HepG2 (cell line): ENCODE measurements around the gene TIMM13. TPM values are rescaled to one million over a fixed set of nuclear protein-coding genes. Genes with fewer than 3 reads are reported as not detected.
A peak's percentile ranks its signal among the peaks of the same experiment; 100 is the strongest.

Source experiments
- ATAC-seq: fragments of 200-7000 bp; cut with Tn5 transposase; 3 replicates; pipeline ENCODE4 v1.9.1; 2020; ENCODE audit warnings: mild to moderate bottlenecking, moderate library complexity
- BruUV-seq: library from RNA; stranded (reverse); fragments of 400-500 nt; replicated peaks from 2 replicates; lab custom pipeline; 2021; lab: Mats Ljungman, UMichigan
- CTCF ChIA-PET: fragments of 300-600 bp; formaldehyde crosslinking; extraction: SDS; loops from one replicate; lab custom pipeline; 2021; ENCODE audit warnings: low total read pairs, inconsistent platforms, low intra/inter-chr PET ratio; lab: Yijun Ruan, JAX
- POLR2A ChIA-PET: fragments of 350-600 bp; sonication (Branson Sonifier 250); formaldehyde crosslinking; loops from one replicate; lab custom pipeline; 2020; ENCODE audit warnings: antibody characterized with exemption, inconsistent platforms; lab: Yijun Ruan, JAX
- DNase-seq: peaks from one replicate; pipeline ENCODE4 v3.0.0-alpha.2; 2015; ENCODE audit warnings: low spot score
- FAIRE-seq: peaks from 3 replicates; lab custom pipeline; 2011; peaks lifted over from hg19 to GRCh38; lab: Jason Lieb, UNC
- H2AFZ ChIP-seq: one replicate; pipeline ENCODE4 v1.6.1; 2011; ENCODE audit warnings: low read length, inconsistent platforms
- H3K27ac ChIP-seq: fragments of 300-600 bp; 3 replicates; pipeline ENCODE4 v1.8.0; 2011; ENCODE audit warnings: mixed run types, mild to moderate bottlenecking, mixed read lengths, low read length, inconsistent platforms; ENCODE audit not compliant: insufficient read depth; ENCODE audit errors: extremely low read length
- H3K27me3 ChIP-seq, 2 experiments: fragments of 200-600 bp in 1 of 2; 2 replicates in 1 of 2; 3 replicates in 1 of 2; pipeline versions ENCODE4 v1.6.0 to v1.8.0; 2011; ENCODE audit warnings: low read length in 2 of 2, mild to moderate bottlenecking in 2 of 2, moderate library complexity in 2 of 2, inconsistent platforms in 1 of 2; ENCODE audit not compliant: insufficient read depth in 2 of 2, control insufficient read depth in 1 of 2
- H3K36me3 ChIP-seq, 2 experiments: fragments of 200-600 bp in 1 of 2; replicated peaks in 1 of 2; 2 replicates in 1 of 2; 3 replicates in 1 of 2; pipeline versions ENCODE4 v1.5.1 to v1.8.0; 2011; ENCODE audit warnings: low read length in 2 of 2, inconsistent platforms in 1 of 2; ENCODE audit not compliant: insufficient read depth in 2 of 2, control insufficient read depth in 1 of 2
- H3K4me1 ChIP-seq: 2 replicates; pipeline ENCODE4 v1.5.1; 2012; ENCODE audit warnings: low read length, inconsistent platforms; ENCODE audit not compliant: insufficient read depth
- H3K4me2 ChIP-seq: 2 replicates; pipeline ENCODE4 v1.6.0; 2011; ENCODE audit warnings: low read depth, low read length, inconsistent platforms
- H3K4me3 ChIP-seq, 3 experiments: fragments of 200-600 bp in 1 of 3; sonication (generic), shearing (Covaris generic) in 1 of 3; replicated peaks in 1 of 3; 2 replicates each; pipeline ENCODE4 v1.5.1; 2011 to 2016; ENCODE audit warnings: low read length in 3 of 3, inconsistent platforms in 2 of 3, low read depth in 2 of 3, mild to moderate bottlenecking in 2 of 3, control low read depth in 1 of 3, mixed read lengths in 1 of 3; ENCODE audit not compliant: insufficient read depth in 1 of 3
- H3K79me2 ChIP-seq: one replicate; pipeline ENCODE4 v1.6.1; 2011; ENCODE audit warnings: low read length, inconsistent platforms; ENCODE audit not compliant: insufficient read depth
- H3K9ac ChIP-seq: 2 replicates; pipeline ENCODE4 v1.6.0; 2011; ENCODE audit warnings: mild to moderate bottlenecking, low read depth, low read length, inconsistent platforms; ENCODE audit not compliant: insufficient read depth
- H3K9me3 ChIP-seq: 2 replicates; pipeline ENCODE4 v1.5.1; 2012; ENCODE audit warnings: mild to moderate bottlenecking, low read length
- H4K20me1 ChIP-seq: 2 replicates; pipeline ENCODE4 v1.6.0; 2011; ENCODE audit warnings: inconsistent platforms, mild to moderate bottlenecking, low read length, moderate library complexity; ENCODE audit not compliant: insufficient read depth
- AGO2 ChIP-seq: fragments of 200-400 bp; formaldehyde crosslinking; optimal IDR thresholded peaks from 2 replicates; pipeline ENCODE3; 2017; ENCODE audit warnings: mild to moderate bottlenecking, low read depth, low read length, moderate library complexity
- BCLAF1 ChIP-seq: fragments of 450-650 bp; IDR thresholded peaks from 2 replicates; pipeline ENCODE4 v1.6.1; 2017; ENCODE audit warnings: mild to moderate bottlenecking
- CHD2 ChIP-seq: IDR thresholded peaks from 2 replicates; pipeline ENCODE4 v1.6.1; 2011; ENCODE audit warnings: low read depth, low read length, improper control_type of control experiment
- ETV6 ChIP-seq: sonication (generic); formaldehyde crosslinking; conservative IDR thresholded peaks from 2 replicates; pipeline ENCODE4 v1.4.0; 2020; ENCODE audit warnings: missing genetic modification reagents
- FOXA3 ChIP-seq: IDR thresholded peaks from 2 replicates; pipeline ENCODE4 v1.6.1; 2016; ENCODE audit warnings: missing genetic modification reagents, missing compliant biosample characterization
- FOXO1 ChIP-seq: sonication (generic); formaldehyde crosslinking; IDR thresholded peaks from 2 replicates; pipeline ENCODE4 v1.4.0; 2020; ENCODE audit warnings: missing genetic modification reagents
- NR2F1 ChIP-seq, 2 experiments: fragments of 450-650 bp in 1 of 2; formaldehyde crosslinking in 1 of 2; IDR thresholded peaks; 2 replicates each; pipeline versions ENCODE4 v1.5.0 to v1.6.1; 2016 to 2020; ENCODE audit warnings: mild to moderate bottlenecking in 1 of 2, missing compliant biosample characterization in 1 of 2, missing genetic modification reagents in 1 of 2, moderate library complexity in 1 of 2
- POLR2A ChIP-seq, 2 experiments: IDR thresholded peaks; 2 replicates each; pipeline ENCODE4 v1.6.1; 2011; ENCODE audit warnings: low read depth in 2 of 2, low read length in 2 of 2, mild to moderate bottlenecking in 1 of 2, moderate library complexity in 1 of 2; ENCODE audit not compliant: insufficient read depth in 1 of 2
- POLR2AphosphoS2 ChIP-seq: IDR thresholded peaks from 2 replicates; pipeline ENCODE4 v1.6.1; 2011; ENCODE audit warnings: low read depth, low read length, improper control_type of control experiment
- RBFOX2 ChIP-seq: fragments of 200-400 bp; formaldehyde crosslinking; IDR thresholded peaks from 2 replicates; pipeline ENCODE4 v1.6.1; 2017; ENCODE audit warnings: low read depth, mild to moderate bottlenecking, low read length
- RBM22 ChIP-seq: fragments of 200-400 bp; formaldehyde crosslinking; optimal IDR thresholded peaks from 2 replicates; pipeline ENCODE3; 2017; ENCODE audit warnings: mild to moderate bottlenecking, low read length, moderate library complexity
- RFX1 ChIP-seq: fragments of 450-650 bp; IDR thresholded peaks from 2 replicates; pipeline ENCODE4 v1.6.1; 2017
- ZGPAT ChIP-seq: IDR thresholded peaks from 2 replicates; pipeline ENCODE4 v1.6.1; 2016; ENCODE audit warnings: mild to moderate bottlenecking
- ZNF24 ChIP-seq: fragments of 450-650 bp; IDR thresholded peaks from 2 replicates; pipeline ENCODE4 v1.6.1; 2017; ENCODE audit warnings: antibody characterized with exemption, mild to moderate bottlenecking
- ZNF768 ChIP-seq: sonication (generic); formaldehyde crosslinking; IDR thresholded peaks from 2 replicates; pipeline ENCODE4 v1.4.0; 2020; ENCODE audit warnings: missing genetic modification reagents
- ZNF777 ChIP-seq: sonication (generic); formaldehyde crosslinking; IDR thresholded peaks from 2 replicates; pipeline ENCODE4 v1.4.0; 2020; ENCODE audit warnings: missing genetic modification reagents
- WGBS: methylation state at CpG from one replicate; pipeline ENCODE4 v1.1.6; 2017; ENCODE audit warnings: low lambda C conversion rate; 5-methylcytosine and 5-hydroxymethylcytosine counted together
- in situ Hi-C: cut with HindIII; loops from 2 replicates; pipeline ENCODE4 v1.10.0; 2017; ENCODE audit warnings: low pct_unique_long_range_greater_than_20kb; ENCODE audit not compliant: extremely low pct_ligation_motif_present
- intact Hi-C: fragments of 100-400 bp; cut with micrococcal nuclease; formaldehyde crosslinking; loops from one replicate; pipeline ENCODE4 v1.10.0; 2022; ENCODE audit not compliant: unreplicated experiment
- polyA plus RNA-seq, 8 experiments: library from polyadenylated mRNA; depleted of rRNA in 3 of 8; stranded (reverse) in 7 of 8; unstranded in 1 of 8; fragments of >200 nt; fragmentation: Illumina TruSeq in 4 of 8; extraction: Trizol in 4 of 8; gene quantifications; 2 replicates each; pipeline versions ENCODE4 v1.2.1 to v1.2.3, GENCODE V29; 2011 to 2016; ENCODE audit warnings: low read depth in 4 of 8, missing spikeins in 1 of 8, mixed read lengths in 1 of 8; ENCODE audit not compliant: insufficient read depth in 1 of 8
- total RNA-seq, 5 experiments: library from RNA; depleted of rRNA; stranded (reverse); fragments of >200 nt; fragmentation: Illumina TruSeq; extraction: Trizol; gene quantifications; 2 replicates each; pipeline ENCODE4 v1.2.3, GENCODE V29; 2016; ENCODE audit warnings: low read depth in 1 of 5
- TF ChIP-seq, protein P1 (sequence below): IDR thresholded peaks from 2 replicates; pipeline ENCODE4 v1.6.1; 2016; ENCODE audit warnings: low read depth, borderline replicate concordance

Gene TIMM13
- total and polyA plus RNA-seq, 2 of the 13 experiments (the other 11 are each of a cell fraction or from before 2014, with no cell fraction given): 48.4 to 108 TPM

- Histone ChIP-seq H3K4me3 (no peak overlapping the region), H3K4me1 (peaks cover 24% of the 10 kb centered on the region), H2AFZ (no peak overlapping the region), H3K27me3 (no peaks in the 10 kb centered on the region), H3K79me2 (peaks cover 18% of the 10 kb centered on the region), H3K9ac (no peak overlapping the region), H3K27ac (no peak overlapping the region), H3K4me2 (no peak overlapping the region), H3K9me3 (no peaks in the 10 kb centered on the region), H3K36me3 (peaks cover 5 to 19% of the 10 kb centered on the region in 2 experiments; a peak in 4 of 5 replicates), H4K20me1 (peaks cover 7% of the 10 kb centered on the region; the same call in 1 of the 2 replicates)
- WGBS: 98% methylated on average over 12 of the region's 23 CpGs
- CTCF ChIA-PET: no interaction called here
- BruUV-seq: no TSS peak
- intact Hi-C loops: no loop called here
- ATAC-seq: no peak
- POLR2A ChIA-PET: interaction anchor here (1.5 to 1.6 kb wide), 3 partner anchors 26 to 55 kb away, joined by 5 to 6 read pairs (median 6); partner anchors contain the start of gene LMNB2
- FAIRE-seq: no peak
- in situ Hi-C loops: no loop called here
- DNase-seq: no peak
- no peak for TF ChIP-seq RFX1
- TF ChIP-seq, protein P1, sequence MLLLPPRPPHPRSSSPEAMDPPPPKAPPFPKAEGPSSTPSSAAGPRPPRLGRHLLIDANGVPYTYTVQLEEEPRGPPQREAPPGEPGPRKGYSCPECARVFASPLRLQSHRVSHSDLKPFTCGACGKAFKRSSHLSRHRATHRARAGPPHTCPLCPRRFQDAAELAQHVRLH (CRISPR knock-in tag): no peak
- TF ChIP-seq RBFOX2: peak; percentile 79
- TF ChIP-seq ZGPAT (CRISPR knock-in tag): no peak
- no peak for TF ChIP-seq FOXA3 (CRISPR knock-in tag)
- TF ChIP-seq POLR2A (IDR thresholded peaks at IDR 0.05; ENCODE audit: insufficient read depth in 1 of 2, low read depth in 2 of 2, low read length in 2 of 2): 0 out of 4 replicates have a peak, but pooled peaks of 1 of the 2 experiments have one; percentile 18
- TF ChIP-seq ZNF777: no peak
- TF ChIP-seq NR2F1 (CRISPR knock-in tag; IDR thresholded peaks at IDR 0.05): no peak
- TF ChIP-seq AGO2: peak; percentile 98
- TF ChIP-seq POLR2AphosphoS2: peak; percentile 83; the same call in 1 of the 2 replicates
- TF ChIP-seq RBM22: peak; percentile 54
- 0 out of 2 replicates have a peak, but pooled peaks have one; percentile 43 for TF ChIP-seq ZNF768 (CRISPR knock-in tag)
- TF ChIP-seq FOXO1: no peak
- TF ChIP-seq ZNF24: no peak
- TF ChIP-seq ETV6: no peak
- no peak for TF ChIP-seq CHD2
- TF ChIP-seq BCLAF1: no peak
Measured at GRCh38 chr19:2421581-2422306, 5.6 kb downstream of the TIMM13 start.
